Choroid plexus epithelial cell (primary cell): ENCODE measurements around the gene IL16.
"Not testable (repeated sequence)": the region's sequence is repeated elsewhere in the genome, so short reads cannot be mapped to it uniquely, and the experiment has no call there.

ENCODE experiments used
- DNase-seq: peaks from one replicate; pipeline ENCODE4 v3.0.0-alpha.2; 2010; ENCODE audit warnings: low read depth
- H3K4me3 ChIP-seq: 2 replicates; pipeline ENCODE4 v1.5.1; 2011; ENCODE audit warnings: low read depth, mild to moderate bottlenecking, control low read depth, low read length, moderate library complexity
- TF ChIP-seq, protein P1 (sequence below): conservative IDR thresholded peaks from 2 replicates; pipeline ENCODE4 v1.5.1; 2011; ENCODE audit warnings: low read depth, mild to moderate bottlenecking, control low read depth, inconsistent platforms, low read length, moderate library complexity

IL16 gene

DNA sequence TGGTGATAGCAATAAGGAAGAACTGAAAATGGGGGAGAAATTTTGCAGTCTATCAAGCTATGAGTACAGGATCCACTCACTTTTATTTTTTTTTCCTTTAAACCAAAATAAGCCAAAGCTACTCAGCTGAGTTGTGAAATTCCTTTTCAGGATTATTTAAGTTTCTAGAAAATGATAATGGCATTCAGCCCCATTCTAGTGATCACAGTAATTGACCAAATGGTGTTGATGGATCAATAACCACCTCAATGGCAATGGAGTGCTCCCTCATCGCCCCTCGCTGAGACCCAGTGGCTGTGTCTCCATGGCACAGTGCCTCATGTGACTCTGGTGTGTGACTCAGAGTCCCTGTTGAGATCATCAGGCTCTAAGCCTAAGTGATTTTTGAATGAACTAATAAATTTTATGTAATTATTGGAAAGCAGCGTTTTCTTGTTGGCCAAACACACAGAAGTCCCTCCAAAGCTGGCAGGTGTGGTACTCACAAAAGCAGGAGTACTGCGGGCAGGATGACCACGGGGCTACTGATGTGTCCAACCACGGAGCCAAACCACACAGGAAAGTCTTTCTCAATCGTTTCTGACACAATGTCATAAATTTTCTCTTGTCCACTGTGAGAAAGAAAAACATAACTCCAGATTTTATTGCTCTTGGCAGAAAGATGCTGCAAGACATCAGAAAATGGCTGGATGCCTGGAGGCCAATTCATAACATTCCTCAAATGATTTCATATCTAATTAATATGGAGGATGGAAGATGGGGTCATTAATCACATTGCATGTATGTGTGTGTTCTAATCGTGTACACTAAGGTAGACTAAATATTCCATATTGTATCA lies 141.7 kb downstream of the IL16 start:
- H3K4me3 ChIP-seq: no peak overlapping the region
- peak; percentile 95 for DNase-seq
- TF ChIP-seq, protein P1, sequence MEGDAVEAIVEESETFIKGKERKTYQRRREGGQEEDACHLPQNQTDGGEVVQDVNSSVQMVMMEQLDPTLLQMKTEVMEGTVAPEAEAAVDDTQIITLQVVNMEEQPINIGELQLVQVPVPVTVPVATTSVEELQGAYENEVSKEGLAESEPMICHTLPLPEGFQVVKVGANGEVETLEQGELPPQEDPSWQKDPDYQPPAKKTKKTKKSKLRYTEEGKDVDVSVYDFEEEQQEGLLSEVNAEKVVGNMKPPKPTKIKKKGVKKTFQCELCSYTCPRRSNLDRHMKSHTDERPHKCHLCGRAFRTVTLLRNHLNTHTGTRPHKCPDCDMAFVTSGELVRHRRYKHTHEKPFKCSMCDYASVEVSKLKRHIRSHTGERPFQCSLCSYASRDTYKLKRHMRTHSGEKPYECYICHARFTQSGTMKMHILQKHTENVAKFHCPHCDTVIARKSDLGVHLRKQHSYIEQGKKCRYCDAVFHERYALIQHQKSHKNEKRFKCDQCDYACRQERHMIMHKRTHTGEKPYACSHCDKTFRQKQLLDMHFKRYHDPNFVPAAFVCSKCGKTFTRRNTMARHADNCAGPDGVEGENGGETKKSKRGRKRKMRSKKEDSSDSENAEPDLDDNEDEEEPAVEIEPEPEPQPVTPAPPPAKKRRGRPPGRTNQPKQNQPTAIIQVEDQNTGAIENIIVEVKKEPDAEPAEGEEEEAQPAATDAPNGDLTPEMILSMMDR: no peak

- no peak for DNase-seq
- no peak overlapping the region for H3K4me3 ChIP-seq
- TF ChIP-seq, protein P1: no peak
Observed at GRCh38 chr15:81339321-81339720, 142.6 kb downstream of the IL16 start.

DNA sequence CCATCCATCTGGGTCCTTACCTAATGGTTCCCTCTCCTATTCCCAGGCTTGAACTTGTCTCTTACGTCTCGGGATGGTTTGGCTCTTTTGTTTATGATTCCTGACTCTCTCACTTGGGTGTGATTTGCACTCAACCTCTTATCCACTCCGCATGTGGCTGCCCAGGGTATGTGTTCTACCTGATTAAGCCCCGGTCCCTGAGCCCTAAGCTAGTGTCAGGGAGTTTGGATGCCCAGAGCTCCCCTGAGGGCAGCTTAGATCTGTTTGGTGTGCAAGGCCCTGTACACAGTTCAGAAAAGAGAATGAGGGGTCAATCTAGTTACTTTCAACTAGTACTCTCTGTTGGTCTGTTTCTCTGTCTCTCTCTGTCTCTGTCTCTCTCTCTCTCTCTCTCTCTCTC lies 143.2 kb downstream of the IL16 start:
- DNase-seq: no peak
- H3K4me3 ChIP-seq: no peak overlapping the region
- TF ChIP-seq, protein P1: no peak

GRCh38 chr15:81341351-81341750 lies 144.7 kb downstream of the IL16 start:
- no peak overlapping the region for H3K4me3 ChIP-seq
- TF ChIP-seq, protein P1: no peak
- DNase-seq: no peak

DNA sequence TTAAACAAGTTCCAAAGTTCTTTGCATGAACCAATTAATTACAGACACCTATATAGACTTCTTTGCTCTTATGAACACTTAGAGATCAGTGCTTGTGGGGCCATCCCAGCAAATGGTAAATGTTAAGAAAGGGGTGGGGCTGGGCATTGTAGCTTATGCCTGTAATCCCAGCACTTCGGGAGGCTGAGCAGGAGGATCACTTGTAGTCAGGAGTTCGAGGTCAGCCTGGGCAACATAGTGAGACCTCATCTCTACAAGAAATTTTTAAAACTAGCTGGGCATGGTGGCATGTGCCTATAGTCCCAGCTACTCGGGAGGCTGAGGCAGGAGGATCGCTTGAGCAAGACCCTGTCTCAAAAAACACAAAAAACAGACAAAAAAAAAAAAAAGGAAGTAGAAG lies 146.7 kb downstream of the IL16 start:
- no peak for DNase-seq
- TF ChIP-seq, protein P1: no peak
- no peak overlapping the region for H3K4me3 ChIP-seq

- H3K4me3 ChIP-seq: no peak overlapping the region
- TF ChIP-seq, protein P1: no peak
- no peak for DNase-seq
Observed at GRCh38 chr15:81346611-81347010, 149.9 kb downstream of the IL16 start.

DNA sequence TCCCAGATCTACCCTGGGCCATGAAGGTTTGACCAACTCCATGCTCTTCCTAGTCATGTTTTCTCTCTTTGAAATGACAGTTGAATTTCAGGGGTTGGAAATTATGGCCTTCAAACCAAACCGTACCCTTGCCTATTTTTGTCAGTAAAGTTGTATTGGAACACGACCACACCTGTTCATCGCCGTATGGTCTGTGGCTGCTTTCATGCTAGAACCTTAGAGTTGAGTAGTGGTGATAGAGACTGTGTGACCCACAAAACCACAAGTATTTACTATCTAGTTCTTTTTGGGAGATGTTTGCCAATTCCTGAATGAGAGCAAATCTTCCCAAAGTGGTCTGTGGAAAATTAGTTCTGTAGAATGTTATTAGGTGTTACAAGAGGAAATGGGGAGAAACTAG lies 151.2 kb downstream of the IL16 start:
- H3K4me3 ChIP-seq: no peak overlapping the region
- TF ChIP-seq, protein P1: no peak
- no peak for DNase-seq

DNA sequence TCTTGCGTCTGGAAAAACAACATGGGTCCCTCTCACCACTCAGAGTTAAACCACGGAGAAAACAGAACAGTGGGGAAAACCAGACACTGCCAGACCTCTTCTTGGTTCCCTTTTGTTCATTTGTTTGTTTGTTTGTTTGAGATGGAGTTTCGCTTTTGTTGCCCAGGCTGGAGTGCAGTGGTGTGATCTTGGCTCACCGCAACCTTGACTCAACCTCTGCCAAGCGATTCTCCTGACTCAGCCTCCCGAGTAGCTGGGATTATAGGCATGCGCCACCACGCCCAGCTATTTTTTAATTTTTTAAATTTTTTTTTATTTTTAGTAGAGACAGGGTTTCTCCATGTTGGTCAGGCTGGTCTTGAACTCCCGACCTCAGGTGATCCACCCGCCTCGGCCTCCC lies 152.0 kb downstream of the IL16 start:
- H3K4me3 ChIP-seq, DNase-seq: not testable (repeated sequence)
